RWPE2 (cell line): Measurements from ENCODE around the gene EIF4A3.

ENCODE experiments used
- ATAC-seq: fragments of 200-7000 bp; cut with Tn5 transposase; 3 replicates; pipeline ENCODE4 v1.9.1; 2021; ENCODE audit warnings: low read depth
- DNase-seq: peaks from one replicate; pipeline ENCODE4 v3.0.0-alpha.2; 2020; ENCODE audit warnings: low spot score
- H3K27ac ChIP-seq: fragments of 450-650 bp; 2 replicates; pipeline ENCODE4 v1.5.1; 2017; ENCODE audit warnings: mild to moderate bottlenecking; ENCODE audit not compliant: poor library complexity, severe bottlenecking
- H3K27me3 ChIP-seq: fragments of 250-450 bp; sonication (Bioruptor Pico); 2 replicates; pipeline ENCODE4 v1.5.1; 2021; ENCODE audit warnings: mild to moderate bottlenecking, moderate library complexity; ENCODE audit not compliant: insufficient read depth, poor library complexity, severe bottlenecking
- H3K36me3 ChIP-seq: fragments of 250-450 bp; sonication (Bioruptor Pico); 2 replicates; pipeline ENCODE4 v1.5.1; 2020; ENCODE audit warnings: low read depth, mild to moderate bottlenecking, moderate library complexity
- H3K4me1 ChIP-seq: fragments of 250-450 bp; sonication (Bioruptor Pico); 2 replicates; pipeline ENCODE4 v1.5.1; 2021; ENCODE audit warnings: mild to moderate bottlenecking, moderate library complexity; ENCODE audit not compliant: insufficient read depth, poor library complexity, severe bottlenecking
- H3K4me3 ChIP-seq: fragments of 250-450 bp; sonication (Bioruptor Pico); 2 replicates; pipeline ENCODE4 v1.5.1; 2021; ENCODE audit warnings: mild to moderate bottlenecking, moderate library complexity; ENCODE audit not compliant: severe bottlenecking
- H3K9me3 ChIP-seq: fragments of 250-450 bp; sonication (Bioruptor Pico); 2 replicates; pipeline ENCODE4 v1.5.1; 2021; ENCODE audit warnings: mild to moderate bottlenecking, moderate library complexity; ENCODE audit not compliant: severe bottlenecking
- CTCF ChIP-seq: fragments of 450-650 bp; IDR thresholded peaks from one replicate; pipeline ENCODE4 v1.5.1; 2017; ENCODE audit warnings: mild to moderate bottlenecking, moderate library complexity; ENCODE audit not compliant: poor library complexity, severe bottlenecking

Gene EIF4A3

GRCh38 chr17:80132906-80133625, 13.9 kb downstream of the EIF4A3 start:
- DNase-seq (no peak), ATAC-seq (peak; percentile 34; the same call in 2 of the 3 replicates)
- peaks cover 59% of the 10 kb centered on the region for H3K36me3 ChIP-seq
- H3K4me1 ChIP-seq: no peaks in the 10 kb centered on the region
- no peaks in the 10 kb centered on the region for H3K9me3 ChIP-seq
- no peak overlapping the region for H3K4me3 ChIP-seq
- no peak for TF ChIP-seq CTCF
- H3K27ac ChIP-seq: no peak overlapping the region
- H3K27me3 ChIP-seq: no peaks in the 10 kb centered on the region

GRCh38 chr17:80130992-80131391, 15.9 kb downstream of the EIF4A3 start:
- DNase-seq (peak; percentile 3), ATAC-seq (no peak)
- no peak overlapping the region for H3K27ac ChIP-seq
- H3K4me1 ChIP-seq: no peaks in the 10 kb centered on the region
- no peaks in the 10 kb centered on the region for H3K9me3 ChIP-seq
- H3K4me3 ChIP-seq: no peak overlapping the region
- no peaks in the 10 kb centered on the region for H3K27me3 ChIP-seq
- no peak for TF ChIP-seq CTCF
- H3K36me3 ChIP-seq: peaks cover 38% of the 10 kb centered on the region

GRCh38 chr17:80129006-80129565, 17.8 kb downstream of the EIF4A3 start:
- Histone ChIP-seq H3K27me3 (no peaks in the 10 kb centered on the region), H3K4me3 (no peak overlapping the region), H3K36me3 (peaks cover 19% of the 10 kb centered on the region), H3K4me1 (no peaks in the 10 kb centered on the region), H3K27ac (no peak overlapping the region), H3K9me3 (no peaks in the 10 kb centered on the region)
- no peak for TF ChIP-seq CTCF
- ATAC-seq (no peak), DNase-seq (peak; percentile 7)

- no peaks in the 10 kb centered on the region for H3K27me3 ChIP-seq
- no peaks in the 10 kb centered on the region for H3K9me3 ChIP-seq
- peak; percentile 10 for DNase-seq
- no peak overlapping the region for H3K4me3 ChIP-seq
- peaks cover 2% of the 10 kb centered on the region; the same call in 1 of the 2 replicates for H3K36me3 ChIP-seq
- H3K27ac ChIP-seq: no peak overlapping the region
- TF ChIP-seq CTCF: no peak
- no peaks in the 10 kb centered on the region for H3K4me1 ChIP-seq
- ATAC-seq: no peak
These were observed 20.5 kb downstream of the EIF4A3 start for GRCh38 chr17:80126449-80126715.
